Measurements from ENCODE around the gene CXCL14. TPM values are rescaled to one million over a fixed set of nuclear protein-coding genes. Genes with fewer than 3 reads are reported as not detected.

Gene CXCL14
- total RNA-seq, 1 donor from 2014 or later, result not detected

DNA sequence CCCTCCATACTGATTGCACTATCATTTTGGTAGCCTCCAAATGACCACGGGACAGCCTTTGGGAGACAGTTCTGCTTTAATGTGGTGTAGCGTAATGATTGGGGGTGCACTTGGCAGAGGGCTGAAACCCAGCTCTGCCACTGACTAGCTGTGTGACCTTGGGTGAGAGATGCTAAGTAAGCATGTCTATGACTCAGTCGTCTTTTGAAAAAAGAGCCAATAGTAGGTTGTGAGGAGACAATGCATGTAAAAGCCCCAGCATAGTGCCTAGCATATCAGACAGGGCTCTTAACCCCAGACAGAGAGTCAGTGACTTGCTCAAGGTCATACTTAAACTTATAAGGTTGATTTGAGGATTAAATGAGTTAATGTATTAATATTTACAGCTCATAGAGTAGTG lies 18.0 kb upstream of the CXCL14 start:
- Mint-ChIP-seq H3K27ac (ENCODE audit: unreplicated experiment) (no peak overlapping the region), H3K9me3 (no peaks in the 10 kb centered on the region), H3K36me3 (ENCODE audit: low read depth) (no peaks in the 10 kb centered on the region), H3K4me3 (no peak overlapping the region), H3K4me1 (no peaks in the 10 kb centered on the region), H3K27me3 (ENCODE audit: low read depth) (peaks cover 47% of the 10 kb centered on the region)
- TF ChIP-seq CTCF (conservative IDR thresholded peaks at IDR 0.05), result no peak
- DNase-seq (ENCODE audit: low read depth, low spot score), result no peak

DNA sequence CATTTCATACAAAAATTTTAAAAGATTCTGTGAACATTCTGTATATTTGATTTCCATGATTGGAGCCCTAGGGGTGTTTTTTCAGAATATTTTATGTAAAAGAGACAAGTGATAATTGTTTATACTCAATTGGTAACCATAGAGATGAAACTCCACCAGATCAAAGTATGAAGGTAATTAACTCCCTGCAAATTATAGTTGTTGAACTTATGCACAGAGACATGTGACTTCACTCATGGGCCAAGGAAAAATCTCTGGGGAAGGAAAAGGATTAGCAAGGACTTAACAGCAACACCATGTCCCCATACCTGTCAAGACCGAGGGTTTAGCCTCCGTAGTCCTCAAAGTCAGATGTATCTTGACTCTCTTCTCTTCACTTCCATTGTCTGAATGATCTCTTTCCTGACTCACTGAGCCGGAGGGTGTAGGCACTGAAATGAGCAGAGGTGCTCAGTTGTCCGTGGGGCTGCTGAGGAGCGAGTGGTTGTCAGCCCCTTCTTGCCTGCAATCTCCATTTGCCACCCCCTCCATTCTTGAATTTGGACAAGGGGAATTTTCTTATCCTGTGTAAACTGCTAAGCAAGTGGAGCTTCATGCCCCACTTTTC lies 17.5 kb upstream of the CXCL14 start:
- Mint-ChIP-seq H3K27me3 (ENCODE audit: low read depth) (peaks cover 46% of the 10 kb centered on the region), H3K9me3 (no peaks in the 10 kb centered on the region), H3K4me1 (no peaks in the 10 kb centered on the region), H3K27ac (ENCODE audit: unreplicated experiment) (no peak overlapping the region), H3K4me3 (no peak overlapping the region), H3K36me3 (ENCODE audit: low read depth) (no peaks in the 10 kb centered on the region)
- TF ChIP-seq CTCF (conservative IDR thresholded peaks at IDR 0.05), result no peak
- no peak for DNase-seq (ENCODE audit: low read depth, low spot score)

GRCh38 chr5:135594416-135594960 lies 15.7 kb upstream of the CXCL14 start:
- H3K4me3 Mint-ChIP-seq, result no peak overlapping the region
- no peak for DNase-seq (ENCODE audit: low read depth, low spot score)
- H3K27ac Mint-ChIP-seq (ENCODE audit: unreplicated experiment), result no peak overlapping the region

GRCh38 chr5:135593886-135594285 lies 15.1 kb upstream of the CXCL14 start:
- Mint-ChIP-seq H3K36me3 (ENCODE audit: low read depth) (no peaks in the 10 kb centered on the region), H3K27me3 (ENCODE audit: low read depth) (peaks cover 32% of the 10 kb centered on the region), H3K4me3 (no peak overlapping the region), H3K4me1 (no peaks in the 10 kb centered on the region), H3K9me3 (no peaks in the 10 kb centered on the region), H3K27ac (ENCODE audit: unreplicated experiment) (no peak overlapping the region)
- TF ChIP-seq CTCF (conservative IDR thresholded peaks at IDR 0.05), result no peak
- no peak for DNase-seq (ENCODE audit: low read depth, low spot score)

More at GRCh38 chr5:135594416-135594960, 15.7 kb upstream of the CXCL14 start:
- Mint-ChIP-seq H3K36me3 (ENCODE audit: low read depth) (no peaks in the 10 kb centered on the region), H3K27me3 (ENCODE audit: low read depth) (peaks cover 35% of the 10 kb centered on the region), H3K4me1 (no peaks in the 10 kb centered on the region), H3K9me3 (no peaks in the 10 kb centered on the region)
- TF ChIP-seq CTCF (conservative IDR thresholded peaks at IDR 0.05), result no peak

GRCh38 chr5:135593141-135593540 lies 14.3 kb upstream of the CXCL14 start:
- Mint-ChIP-seq H3K27ac (ENCODE audit: unreplicated experiment) (no peak overlapping the region), H3K4me1 (no peaks in the 10 kb centered on the region), H3K27me3 (ENCODE audit: low read depth) (peaks cover 26% of the 10 kb centered on the region), H3K36me3 (ENCODE audit: low read depth) (no peaks in the 10 kb centered on the region), H3K9me3 (no peaks in the 10 kb centered on the region), H3K4me3 (no peak overlapping the region)
- no peak for TF ChIP-seq CTCF (conservative IDR thresholded peaks at IDR 0.05)
- DNase-seq (ENCODE audit: low read depth, low spot score), result no peak
